ENCODE data around the gene NHP2. TPM values are rescaled to one million over a fixed set of nuclear protein-coding genes. Genes with fewer than 3 reads are reported as not detected.

The NHP2 gene
- total RNA-seq, 2 donors from 2014 or later: 62.2 to 62.4 TPM

GRCh38 chr5:178160176-178160575 is 6.5 kb upstream of the NHP2 start:
- H3K27ac Mint-ChIP-seq: no peak overlapping the region
- DNase-seq: no peak

DNA sequence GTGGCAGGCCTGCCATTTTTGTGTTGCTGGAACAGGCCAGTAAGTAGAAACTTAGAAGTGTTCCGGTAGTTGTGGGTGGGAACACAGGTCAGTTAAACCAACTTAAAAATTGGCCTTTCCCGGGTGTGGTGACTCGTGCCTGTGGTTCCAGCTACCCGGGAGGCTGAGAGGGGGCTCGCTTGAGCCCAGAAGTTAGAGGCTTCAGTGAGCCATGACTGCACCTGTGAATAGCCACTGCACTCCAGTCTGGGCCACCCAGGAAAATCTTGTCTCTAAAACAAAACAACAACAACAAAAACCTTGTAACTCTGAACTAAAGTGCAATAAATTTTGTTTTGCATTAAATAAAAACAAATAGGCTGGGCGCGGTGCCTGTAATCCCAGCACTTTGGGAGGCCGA is 1.4 kb upstream of the NHP2 start:
- Mint-ChIP-seq H3K36me3 (ENCODE audit: low read depth) (no peaks in the 10 kb centered on the region), H3K4me3 (no peak overlapping the region), H3K4me1 (peaks cover 16% of the 10 kb centered on the region), H3K27ac (no peak overlapping the region), H3K27me3 (no peaks in the 10 kb centered on the region)
- DNase-seq (no peak), ATAC-seq (no peak)
- no peaks in the 10 kb centered on the region for H3K9me3 ChIP-seq (ENCODE audit: control insufficient read depth, low read length, poor library complexity, severe bottlenecking)

More at GRCh38 chr5:178160176-178160575, 6.5 kb upstream of the NHP2 start:
- Mint-ChIP-seq H3K4me1 (peaks cover 8% of the 10 kb centered on the region), H3K4me3 (no peak overlapping the region), H3K27me3 (peaks cover 22% of the 10 kb centered on the region), H3K36me3 (ENCODE audit: low read depth) (no peaks in the 10 kb centered on the region)
- H3K9me3 ChIP-seq (ENCODE audit: control insufficient read depth, low read length, poor library complexity, severe bottlenecking): no peaks in the 10 kb centered on the region
- ATAC-seq: no peak

DNA sequence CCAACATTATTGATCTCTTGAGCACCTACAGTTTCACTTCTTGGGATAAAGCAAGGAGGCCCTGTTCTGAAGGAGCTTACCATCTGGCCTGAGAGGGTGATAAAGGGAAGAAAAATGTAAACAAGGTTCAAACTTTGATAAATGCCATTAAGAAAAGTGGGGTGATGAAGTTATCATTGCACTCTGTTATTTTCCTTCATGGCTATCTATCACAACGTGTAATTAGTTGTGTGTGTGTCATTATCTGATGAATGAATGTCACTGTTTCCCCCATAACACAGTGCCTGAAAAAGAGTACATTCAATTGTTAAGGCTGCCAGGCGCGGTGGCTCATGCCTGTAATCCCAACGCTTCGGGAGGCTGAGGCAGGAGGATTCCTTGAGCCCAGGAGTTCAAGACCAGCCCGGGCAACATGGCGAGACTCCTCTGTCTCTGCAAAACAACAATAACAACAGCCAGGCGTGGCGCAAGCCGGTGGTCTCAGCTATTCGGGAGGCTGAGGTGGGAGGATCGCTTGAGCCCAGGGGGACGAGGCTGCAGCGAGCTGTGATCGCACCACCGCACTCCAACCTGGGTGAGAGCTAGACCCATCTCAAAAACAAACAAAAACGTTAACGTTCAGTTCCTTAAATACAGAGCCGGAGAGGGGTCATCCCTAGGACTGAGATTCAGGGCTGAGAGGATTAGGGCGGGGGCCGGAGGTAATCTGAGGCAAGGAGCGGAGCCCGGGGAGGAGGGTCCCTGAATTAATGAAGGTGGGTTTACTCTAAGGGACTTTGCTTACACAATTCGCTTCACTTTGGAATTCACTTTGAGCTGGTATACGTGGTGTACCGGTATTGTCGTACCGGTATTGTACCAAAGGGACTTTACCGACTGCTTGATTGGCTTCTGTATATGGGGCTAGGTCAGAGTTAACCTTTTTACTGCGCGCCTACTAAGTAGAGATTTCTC is 917 bp downstream of the NHP2 start:
- H3K4me3 Mint-ChIP-seq: peak overlapping the region; percentile 97
- peaks cover 16% of the 10 kb centered on the region for H3K4me1 Mint-ChIP-seq
- H3K27ac Mint-ChIP-seq: peak overlapping the region; percentile 88
- no peaks in the 10 kb centered on the region for H3K36me3 Mint-ChIP-seq (ENCODE audit: low read depth)
- DNase-seq (no peak), ATAC-seq (no peak)
- H3K27me3 Mint-ChIP-seq: no peaks in the 10 kb centered on the region
- no peaks in the 10 kb centered on the region for H3K9me3 ChIP-seq (ENCODE audit: control insufficient read depth, low read length, poor library complexity, severe bottlenecking)

GRCh38 chr5:178150977-178151734 is 2.5 kb downstream of the NHP2 start:
- Mint-ChIP-seq H3K27ac (peak overlapping the region; percentile 85), H3K27me3 (no peaks in the 10 kb centered on the region), H3K36me3 (ENCODE audit: low read depth) (no peaks in the 10 kb centered on the region), H3K4me1 (peaks cover 16% of the 10 kb centered on the region), H3K4me3 (no peak overlapping the region)
- ATAC-seq (no peak), DNase-seq (no peak)
- H3K9me3 ChIP-seq (ENCODE audit: control insufficient read depth, low read length, poor library complexity, severe bottlenecking): no peaks in the 10 kb centered on the region

- Mint-ChIP-seq H3K27me3 (no peaks in the 10 kb centered on the region), H3K27ac (no peak overlapping the region), H3K4me1 (peaks cover 18% of the 10 kb centered on the region), H3K4me3 (no peak overlapping the region), H3K36me3 (ENCODE audit: low read depth) (no peaks in the 10 kb centered on the region)
- no peaks in the 10 kb centered on the region for H3K9me3 ChIP-seq (ENCODE audit: control insufficient read depth, low read length, poor library complexity, severe bottlenecking)
- ATAC-seq (no peak), DNase-seq (no peak)
Observed at GRCh38 chr5:178149199-178149932, 4.3 kb downstream of the NHP2 start.

- DNase-seq: no peak
- Mint-ChIP-seq H3K4me1 (peaks cover 11% of the 10 kb centered on the region), H3K36me3 (ENCODE audit: low read depth) (no peaks in the 10 kb centered on the region), H3K4me3 (no peak overlapping the region), H3K27ac (peak overlapping the region; percentile 65), H3K27me3 (no peaks in the 10 kb centered on the region)
- H3K9me3 ChIP-seq (ENCODE audit: control insufficient read depth, low read length, poor library complexity, severe bottlenecking): no peaks in the 10 kb centered on the region
- no peak for ATAC-seq
Observed at GRCh38 chr5:178147406-178147805, 6.3 kb downstream of the NHP2 start.

- H3K9me3 ChIP-seq (ENCODE audit: control insufficient read depth, low read length, poor library complexity, severe bottlenecking): no peaks in the 10 kb centered on the region
- Mint-ChIP-seq H3K27me3 (no peaks in the 10 kb centered on the region), H3K36me3 (ENCODE audit: low read depth) (peaks cover 2% of the 10 kb centered on the region), H3K4me3 (no peak overlapping the region), H3K4me1 (peaks cover 5% of the 10 kb centered on the region), H3K27ac (peak overlapping the region; percentile 54)
- DNase-seq: peak; percentile 54 to 66 (median 60)
- ATAC-seq: peak; percentile 95
Observed at GRCh38 chr5:178145965-178146820, 7.5 kb downstream of the NHP2 start.

DNA sequence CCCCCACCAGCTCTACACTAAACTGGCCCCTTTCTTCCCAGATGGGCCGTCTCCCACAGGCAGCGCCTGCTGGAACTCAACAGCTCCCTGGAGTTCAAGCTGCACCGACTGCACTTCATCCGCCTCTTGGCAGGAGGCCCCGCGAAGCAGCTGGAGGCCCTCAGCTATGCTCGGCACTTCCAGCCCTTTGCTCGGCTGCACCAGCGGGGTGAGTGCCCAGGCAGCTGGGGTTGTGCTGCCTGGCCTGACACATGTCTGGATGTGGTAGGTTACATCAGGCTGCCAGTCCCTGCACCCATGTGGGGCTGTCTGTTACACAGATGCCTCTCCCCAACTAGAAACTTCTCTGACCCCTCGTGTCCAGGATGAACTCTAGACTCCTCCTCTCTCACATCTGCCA is 9.8 kb downstream of the NHP2 start:
- Mint-ChIP-seq H3K36me3 (ENCODE audit: low read depth) (peaks cover 2% of the 10 kb centered on the region), H3K27ac (peak overlapping the region; percentile 34), H3K4me1 (peaks cover 3% of the 10 kb centered on the region), H3K4me3 (no peak overlapping the region), H3K27me3 (no peaks in the 10 kb centered on the region)
- DNase-seq: no peak
- ATAC-seq: no peak
- H3K9me3 ChIP-seq (ENCODE audit: control insufficient read depth, low read length, poor library complexity, severe bottlenecking): no peaks in the 10 kb centered on the region

DNA sequence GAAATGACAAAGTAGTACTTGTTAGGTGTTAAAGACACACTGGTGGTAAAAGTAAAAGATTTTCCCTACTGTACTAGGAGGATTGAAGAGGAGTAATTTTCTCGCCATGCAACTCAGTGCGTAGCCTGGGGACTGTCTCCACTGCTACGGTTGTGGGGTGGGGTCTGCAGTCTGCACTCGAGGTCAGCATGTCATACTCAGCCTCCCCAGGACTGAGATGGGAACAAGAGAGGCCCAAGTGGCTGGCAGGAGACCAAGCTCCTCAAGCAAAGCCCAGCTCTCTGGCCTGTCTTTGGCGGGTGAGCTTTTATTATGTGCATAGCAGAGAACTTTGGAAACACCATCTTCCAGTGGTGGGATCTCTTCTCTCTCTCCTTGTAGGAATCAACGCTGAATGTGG is 10.4 kb downstream of the NHP2 start:
- ATAC-seq: no peak
- Mint-ChIP-seq H3K36me3 (ENCODE audit: low read depth) (peaks cover 2% of the 10 kb centered on the region), H3K27ac (peak overlapping the region; percentile 6), H3K27me3 (no peaks in the 10 kb centered on the region), H3K4me3 (no peak overlapping the region), H3K4me1 (peaks cover 3% of the 10 kb centered on the region)
- H3K9me3 ChIP-seq (ENCODE audit: control insufficient read depth, low read length, poor library complexity, severe bottlenecking): no peaks in the 10 kb centered on the region
- DNase-seq: no peak

DNA sequence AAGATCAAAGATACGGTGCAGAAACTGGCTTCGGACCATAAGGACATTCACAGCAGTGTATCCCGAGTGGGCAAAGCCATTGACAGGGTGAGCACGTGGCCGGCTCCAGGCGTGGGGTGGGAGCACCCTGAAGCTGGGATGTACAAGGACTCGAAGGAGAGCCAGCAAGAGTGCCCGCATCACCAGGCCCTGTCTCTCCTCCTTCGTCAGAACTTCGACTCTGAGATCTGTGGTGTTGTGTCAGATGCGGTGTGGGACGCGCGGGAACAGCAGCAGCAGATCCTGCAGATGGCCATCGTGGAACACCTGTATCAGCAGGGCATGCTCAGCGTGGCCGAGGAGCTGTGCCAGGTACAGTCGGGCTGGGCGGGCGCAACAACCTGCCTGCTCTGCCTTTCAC is 11.0 kb downstream of the NHP2 start:
- Mint-ChIP-seq H3K4me1 (peaks cover 3% of the 10 kb centered on the region), H3K36me3 (ENCODE audit: low read depth) (peaks cover 2% of the 10 kb centered on the region), H3K4me3 (no peak overlapping the region), H3K27ac (peak overlapping the region; percentile 6), H3K27me3 (no peaks in the 10 kb centered on the region)
- H3K9me3 ChIP-seq (ENCODE audit: control insufficient read depth, low read length, poor library complexity, severe bottlenecking): no peaks in the 10 kb centered on the region
- ATAC-seq (no peak), DNase-seq (no peak)

DNA sequence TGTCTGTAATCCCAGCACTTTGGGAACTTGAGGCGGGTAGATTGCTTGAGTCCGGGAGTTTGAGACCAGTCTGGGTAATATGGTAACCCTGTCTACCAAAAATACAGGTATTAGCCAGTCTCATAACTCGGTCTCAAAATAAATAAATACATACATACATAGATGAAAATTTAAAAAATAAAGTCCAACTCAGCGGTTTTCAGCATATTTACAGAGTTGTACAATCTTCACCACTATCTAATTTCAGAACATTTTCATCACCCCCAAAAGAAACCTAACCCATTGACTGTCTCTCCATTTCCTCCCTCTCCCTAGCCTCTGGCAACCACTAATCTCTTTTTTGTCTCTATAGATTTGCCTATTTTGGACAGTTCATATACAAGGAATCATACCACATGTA is 12.1 kb downstream of the NHP2 start:
- DNase-seq (no peak), ATAC-seq (no peak)
- H3K27me3 Mint-ChIP-seq: no peaks in the 10 kb centered on the region
- no peak overlapping the region for H3K4me3 Mint-ChIP-seq
- peaks cover 2% of the 10 kb centered on the region for H3K36me3 Mint-ChIP-seq (ENCODE audit: low read depth)
- peak overlapping the region; percentile 54 for H3K27ac Mint-ChIP-seq
- H3K4me1 Mint-ChIP-seq: peaks cover 10% of the 10 kb centered on the region
- no peaks in the 10 kb centered on the region for H3K9me3 ChIP-seq (ENCODE audit: control insufficient read depth, low read length, poor library complexity, severe bottlenecking)

- ATAC-seq: no peak
- DNase-seq: no peak
- H3K27me3 Mint-ChIP-seq: no peaks in the 10 kb centered on the region
- no peak overlapping the region for H3K4me3 Mint-ChIP-seq
- H3K27ac Mint-ChIP-seq: no peak overlapping the region
- no peaks in the 10 kb centered on the region for H3K9me3 ChIP-seq (ENCODE audit: control insufficient read depth, low read length, poor library complexity, severe bottlenecking)
- peaks cover 21% of the 10 kb centered on the region for H3K4me1 Mint-ChIP-seq
- H3K36me3 Mint-ChIP-seq (ENCODE audit: low read depth): peaks cover 5% of the 10 kb centered on the region
Observed at GRCh38 chr5:178137991-178138390, 15.7 kb downstream of the NHP2 start.
